Central memory CD4-positive, alpha-beta T cell (primary cell): ENCODE results near the gene MYO7B.

Source experiments
- DNase-seq: peaks from one replicate; pipeline ENCODE4 v3.0.0; 2022

The MYO7B gene

GRCh38 chr2:127665267-127665893, 129.9 kb downstream of the MYO7B start:
- DNase-seq: no peak

- no peak for DNase-seq
Observed at GRCh38 chr2:127669056-127669455, 133.6 kb downstream of the MYO7B start.

GRCh38 chr2:127670055-127670956, 134.8 kb downstream of the MYO7B start:
- DNase-seq: no peak

GRCh38 chr2:127670957-127671290, 135.4 kb downstream of the MYO7B start:
- no peak for DNase-seq

GRCh38 chr2:127671557-127672302, 136.2 kb downstream of the MYO7B start:
- DNase-seq: no peak

GRCh38 chr2:127672341-127673224, 137.1 kb downstream of the MYO7B start:
- DNase-seq: no peak

GRCh38 chr2:127673291-127674069, 138.0 kb downstream of the MYO7B start:
- no peak for DNase-seq

- no peak for DNase-seq
Observed at GRCh38 chr2:127674241-127675209, 139.0 kb downstream of the MYO7B start.

- DNase-seq: no peak
Observed at GRCh38 chr2:127675331-127676261, 140.1 kb downstream of the MYO7B start, which contains the start of gene LIMS2. Gene LIMS2 (minus strand): TSS chr2:127675530. CDS start chr2:127675024, 506 bp downstream.

GRCh38 chr2:127676906-127677305, 141.4 kb downstream of the MYO7B start:
- no peak for DNase-seq

- no peak for DNase-seq
Observed at GRCh38 chr2:127678531-127678930, 143.0 kb downstream of the MYO7B start.

GRCh38 chr2:127678991-127679390, 143.5 kb downstream of the MYO7B start:
- DNase-seq: no peak

GRCh38 chr2:127679680-127680361, 144.3 kb downstream of the MYO7B start:
- DNase-seq: no peak

- DNase-seq: no peak
Observed at GRCh38 chr2:127680706-127681287, 145.3 kb downstream of the MYO7B start.

- no peak for DNase-seq
Observed at GRCh38 chr2:127681288-127681804, 145.9 kb downstream of the MYO7B start.

- DNase-seq: no peak
Observed at GRCh38 chr2:127681976-127682857, 146.7 kb downstream of the MYO7B start.

GRCh38 chr2:127683056-127683455, 147.6 kb downstream of the MYO7B start:
- DNase-seq: no peak
